ENCODE data around the gene CA9.

- TF ChIP-seq GATA3 (IDR thresholded peaks at IDR 0.05; ENCODE audit: low read depth, low read length) (no peak), GATA2 (IDR thresholded peaks at IDR 0.05; ENCODE audit: low read depth, low read length) (no peak)
Measured at GRCh38 chr9:35729700-35730485, 56.2 kb downstream of the CA9 start.
